ENCODE results near the gene PRPF31. TPM values are rescaled to one million over a fixed set of nuclear protein-coding genes. Genes with fewer than 3 reads are reported as not detected.

PRPF31 gene
- polyA plus RNA-seq, 1 donor (not counting 4 experiments of a cell fraction or from before 2014, with no cell fraction given) = 42.2 TPM

DNA sequence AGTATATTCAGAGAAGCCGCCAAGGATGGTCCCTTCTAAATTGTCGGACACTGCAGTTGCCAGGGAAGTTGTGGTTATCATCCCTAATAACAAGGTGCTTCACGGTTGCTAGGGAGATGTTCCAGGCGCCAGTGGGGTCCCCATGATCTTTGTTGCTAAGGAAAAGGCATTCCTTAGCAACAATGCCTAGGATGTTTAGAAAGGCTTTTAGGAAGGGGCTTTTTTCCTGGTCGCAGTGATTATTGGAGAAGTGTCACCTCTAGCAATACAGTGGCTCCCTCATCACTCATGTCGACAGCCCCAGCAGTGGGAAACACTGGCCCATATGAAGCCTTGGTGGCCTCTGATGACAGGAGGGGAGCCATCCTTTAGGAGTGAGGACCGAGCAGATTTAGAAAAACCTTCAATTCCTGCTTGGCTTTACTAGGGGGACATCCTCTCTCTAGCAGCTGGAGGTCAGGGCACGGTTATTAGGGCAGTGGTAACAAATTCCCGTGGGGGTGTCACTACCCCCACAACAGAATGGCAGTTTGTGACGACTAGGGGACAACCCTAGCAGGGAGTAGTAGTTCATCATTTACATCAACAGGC lies 63.8 kb downstream of the PRPF31 start:
- Histone ChIP-seq H3K4me2 (ENCODE audit: control insufficient read depth, extremely low read depth, insufficient read depth, low read depth, low read length) (no peak overlapping the region), H3K27me3 (ENCODE audit: control insufficient read depth, extremely low read depth, insufficient read depth, low read length) (no peaks in the 10 kb centered on the region), H3K9me3 (ENCODE audit: control insufficient read depth, low read depth, low read length) (no peaks in the 10 kb centered on the region), H3K9me1 (ENCODE audit: control insufficient read depth, extremely low read depth, insufficient read depth, low read length) (no peaks in the 10 kb centered on the region), H3K9ac (ENCODE audit: control insufficient read depth, extremely low read depth, insufficient read depth, low read length) (no peak overlapping the region), H3K27ac (ENCODE audit: control insufficient read depth, insufficient read depth, low read length) (no peak overlapping the region), H3K4me3 (ENCODE audit: control insufficient read depth in 2 of 3, extremely low read depth in 1 of 3, insufficient read depth in 2 of 3, low read depth in 1 of 3, low read length in 3 of 3) (no peak overlapping the region), H4K20me1 (ENCODE audit: control insufficient read depth, extremely low read depth, insufficient read depth, low read length) (peaks cover 5% of the 10 kb centered on the region), H3K79me2 (ENCODE audit: control insufficient read depth, insufficient read depth, low read length) (peaks cover 2% of the 10 kb centered on the region), H2AFZ (ENCODE audit: control insufficient read depth, low read length) (no peak overlapping the region), H3K4me1 (ENCODE audit: control insufficient read depth, extremely low read depth, insufficient read depth, low read length) (no peaks in the 10 kb centered on the region), H3K36me3 (ENCODE audit: control insufficient read depth in 2 of 2, extremely low read depth in 1 of 2, insufficient read depth in 2 of 2, low read length in 2 of 2) (peaks cover 22 to 23% of the 10 kb centered on the region in 2 experiments)
- DNase-seq (ENCODE audit: low read depth, low spot score) (no peak), FAIRE-seq (no peak)
- dilution Hi-C loops (cut with MboI; ENCODE audit: extremely low pct_ligation_motif_present, low sequenced_read_pairs) = no loop called here
- TF ChIP-seq EZH2 (IDR thresholded peaks at IDR 0.05; ENCODE audit: low read length) = no peak
- TF ChIP-seq, protein P1, sequence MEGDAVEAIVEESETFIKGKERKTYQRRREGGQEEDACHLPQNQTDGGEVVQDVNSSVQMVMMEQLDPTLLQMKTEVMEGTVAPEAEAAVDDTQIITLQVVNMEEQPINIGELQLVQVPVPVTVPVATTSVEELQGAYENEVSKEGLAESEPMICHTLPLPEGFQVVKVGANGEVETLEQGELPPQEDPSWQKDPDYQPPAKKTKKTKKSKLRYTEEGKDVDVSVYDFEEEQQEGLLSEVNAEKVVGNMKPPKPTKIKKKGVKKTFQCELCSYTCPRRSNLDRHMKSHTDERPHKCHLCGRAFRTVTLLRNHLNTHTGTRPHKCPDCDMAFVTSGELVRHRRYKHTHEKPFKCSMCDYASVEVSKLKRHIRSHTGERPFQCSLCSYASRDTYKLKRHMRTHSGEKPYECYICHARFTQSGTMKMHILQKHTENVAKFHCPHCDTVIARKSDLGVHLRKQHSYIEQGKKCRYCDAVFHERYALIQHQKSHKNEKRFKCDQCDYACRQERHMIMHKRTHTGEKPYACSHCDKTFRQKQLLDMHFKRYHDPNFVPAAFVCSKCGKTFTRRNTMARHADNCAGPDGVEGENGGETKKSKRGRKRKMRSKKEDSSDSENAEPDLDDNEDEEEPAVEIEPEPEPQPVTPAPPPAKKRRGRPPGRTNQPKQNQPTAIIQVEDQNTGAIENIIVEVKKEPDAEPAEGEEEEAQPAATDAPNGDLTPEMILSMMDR (optimal IDR thresholded peaks at IDR 0.05 in 1 of 3, IDR thresholded peaks at IDR 0.05 in 1 of 3, conservative IDR thresholded peaks at IDR 0.05 in 1 of 3; ENCODE audit: extremely low read depth in 1 of 3, insufficient read depth in 2 of 3, low read length in 3 of 3) = no peak

DNA sequence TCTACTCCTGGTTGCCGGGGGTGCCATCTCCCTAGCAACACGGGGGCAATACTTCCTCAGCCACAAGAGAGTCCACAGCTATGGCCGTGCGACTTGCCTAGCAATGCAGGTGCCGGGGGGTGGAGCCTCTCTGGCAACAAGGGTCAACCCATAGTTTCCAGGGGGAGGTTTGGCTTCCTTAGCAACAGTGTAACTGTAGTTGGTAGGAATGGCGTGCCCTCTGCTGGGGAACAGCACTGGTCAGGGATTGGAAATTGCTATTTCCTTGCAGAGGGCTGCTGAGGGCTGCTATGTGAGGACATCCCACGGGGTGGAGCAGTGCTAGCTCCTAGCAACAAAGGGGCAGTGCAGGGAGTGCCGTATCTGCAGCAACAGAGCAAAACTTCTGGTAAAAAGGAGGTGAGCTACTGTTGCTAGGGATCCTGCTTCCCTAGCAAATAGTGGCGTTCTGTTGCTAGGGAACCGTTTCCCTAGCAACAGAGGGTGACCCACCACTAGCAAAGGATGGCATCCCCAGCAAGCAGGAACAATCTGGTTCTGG lies 64.4 kb downstream of the PRPF31 start:
- H3K4me3 ChIP-seq (ENCODE audit: control insufficient read depth in 2 of 3, extremely low read depth in 1 of 3, insufficient read depth in 2 of 3, low read depth in 1 of 3, low read length in 3 of 3) = no peak overlapping the region
- TF ChIP-seq EZH2 (IDR thresholded peaks at IDR 0.05; ENCODE audit: low read length) = no peak
- TF ChIP-seq, protein P1 (optimal IDR thresholded peaks at IDR 0.05 in 1 of 3, IDR thresholded peaks at IDR 0.05 in 1 of 3, conservative IDR thresholded peaks at IDR 0.05 in 1 of 3; ENCODE audit: extremely low read depth in 1 of 3, insufficient read depth in 2 of 3, low read length in 3 of 3) = peak in 2 of 3 experiments; percentile 10 to 20
- no peak overlapping the region for H3K9ac ChIP-seq (ENCODE audit: control insufficient read depth, extremely low read depth, insufficient read depth, low read length)
- H3K4me1 ChIP-seq (ENCODE audit: control insufficient read depth, extremely low read depth, insufficient read depth, low read length) = no peaks in the 10 kb centered on the region
- H4K20me1 ChIP-seq (ENCODE audit: control insufficient read depth, extremely low read depth, insufficient read depth, low read length) = peaks cover 5% of the 10 kb centered on the region
- H3K9me1 ChIP-seq (ENCODE audit: control insufficient read depth, extremely low read depth, insufficient read depth, low read length) = no peaks in the 10 kb centered on the region
- no peak overlapping the region for H2AFZ ChIP-seq (ENCODE audit: control insufficient read depth, low read length)
- no peaks in the 10 kb centered on the region for H3K9me3 ChIP-seq (ENCODE audit: control insufficient read depth, low read depth, low read length)
- H3K79me2 ChIP-seq (ENCODE audit: control insufficient read depth, insufficient read depth, low read length) = peaks cover 2% of the 10 kb centered on the region
- no peak overlapping the region for H3K4me2 ChIP-seq (ENCODE audit: control insufficient read depth, extremely low read depth, insufficient read depth, low read depth, low read length)
- FAIRE-seq (no peak), DNase-seq (ENCODE audit: low read depth, low spot score) (no peak)
- dilution Hi-C loops (cut with MboI; ENCODE audit: extremely low pct_ligation_motif_present, low sequenced_read_pairs) = no loop called here
- H3K27ac ChIP-seq (ENCODE audit: control insufficient read depth, insufficient read depth, low read length) = no peak overlapping the region
- H3K27me3 ChIP-seq (ENCODE audit: control insufficient read depth, extremely low read depth, insufficient read depth, low read length) = no peaks in the 10 kb centered on the region
- H3K36me3 ChIP-seq (ENCODE audit: control insufficient read depth in 2 of 2, extremely low read depth in 1 of 2, insufficient read depth in 2 of 2, low read length in 2 of 2) = peaks cover 22 to 23% of the 10 kb centered on the region in 2 experiments

Measured in keratinocyte (primary cell).